HepG2 (cell line): ENCODE results near the gene CFAP97D1.

Source experiments
- BHLHE40 ChIP-seq: IDR thresholded peaks from 2 replicates; pipeline ENCODE4 v1.6.1; 2011; ENCODE audit warnings: low read length, improper control_type of control experiment
- BORCS8-MEF2B ChIP-seq: sonication (generic); formaldehyde crosslinking; IDR thresholded peaks from 2 replicates; pipeline ENCODE4 v1.8.0; 2022; ENCODE audit warnings: mild to moderate bottlenecking, missing genetic modification reagents
- CTCF ChIP-seq: sonication (generic); formaldehyde crosslinking; IDR thresholded peaks from 2 replicates; pipeline ENCODE4 v1.5.0; 2020; ENCODE audit warnings: mild to moderate bottlenecking, missing genetic modification reagents, moderate library complexity
- EP300 ChIP-seq, 3 experiments: sonication (generic) in 1 of 3; formaldehyde crosslinking in 1 of 3; IDR thresholded peaks; 2 replicates each; pipeline versions ENCODE4 v1.5.1 to v1.6.1; 2011 to 2020; ENCODE audit warnings: low read depth in 2 of 3, low read length in 2 of 3, borderline replicate concordance in 1 of 3, improper control_type of control experiment in 1 of 3, mild to moderate bottlenecking in 1 of 3, missing genetic modification reagents in 1 of 3, moderate library complexity in 1 of 3
- FOXK2 ChIP-seq: fragments of 450-650 bp; IDR thresholded peaks from 2 replicates; pipeline ENCODE4 v1.6.1; 2016
- IRF1 ChIP-seq: sonication (generic); formaldehyde crosslinking; IDR thresholded peaks from 2 replicates; pipeline ENCODE4 v1.4.0; 2020; ENCODE audit warnings: low read depth, mild to moderate bottlenecking, missing genetic modification reagents
- PHF8 ChIP-seq: sonication (generic); formaldehyde crosslinking; IDR thresholded peaks from 2 replicates; pipeline ENCODE4 v1.5.0; 2020; ENCODE audit warnings: missing genetic modification reagents
- SALL2 ChIP-seq: sonication (generic); formaldehyde crosslinking; IDR thresholded peaks from 2 replicates; pipeline ENCODE4 v1.8.1; 2023; ENCODE audit warnings: mild to moderate bottlenecking, missing genetic modification reagents, inconsistent platforms
- SRF ChIP-seq: IDR thresholded peaks from 2 replicates; pipeline ENCODE4 v1.6.1; 2011; ENCODE audit warnings: mild to moderate bottlenecking, low read depth, low read length, moderate library complexity
- TAF1 ChIP-seq: sonication (generic); formaldehyde crosslinking; IDR thresholded peaks from 2 replicates; pipeline ENCODE4 v1.4.0; 2020; ENCODE audit warnings: missing genetic modification reagents
- TOE1 ChIP-seq: sonication (generic); formaldehyde crosslinking; IDR thresholded peaks from 2 replicates; pipeline ENCODE4 v1.4.0; 2020; ENCODE audit warnings: mild to moderate bottlenecking, missing genetic modification reagents
- ZNF710 ChIP-seq: sonication (generic); formaldehyde crosslinking; IDR thresholded peaks from 2 replicates; pipeline ENCODE4 v1.5.0; 2020; ENCODE audit warnings: mild to moderate bottlenecking, missing genetic modification reagents, borderline replicate concordance
- ZZZ3 ChIP-seq: sonication (generic); formaldehyde crosslinking; IDR thresholded peaks from 2 replicates; pipeline ENCODE4 v1.4.0; 2020; ENCODE audit warnings: missing genetic modification reagents, mild to moderate bottlenecking, borderline replicate concordance

- TF ChIP-seq CTCF (CRISPR knock-in tag) (peak; percentile 29; the same call in 1 of the 2 replicates), IRF1 (CRISPR knock-in tag) (no peak), BHLHE40 (no peak), PHF8 (CRISPR knock-in tag) (0 out of 2 replicates have a peak, but pooled peaks have one; percentile 21), ZZZ3 (CRISPR knock-in tag) (no peak), TAF1 (CRISPR knock-in tag) (no peak), EP300 (IDR thresholded peaks at IDR 0.05; ENCODE audit: low read depth in 2 of 2, low read length in 2 of 2) (no peak), EP300 (CRISPR knock-in tag; IDR thresholded peaks at IDR 0.05; ENCODE audit: borderline replicate concordance) (no peak), ZNF710 (no peak), SRF (no peak), TOE1 (no peak), SALL2 (no peak), FOXK2 (no peak), BORCS8-MEF2B (CRISPR knock-in tag) (0 out of 2 replicates have a peak, but pooled peaks have one; percentile 46)
These were observed 24.8 kb upstream of the CFAP97D1 start for GRCh38 chr17:43755389-43755875.
